BLaER1 treated with 17β-estradiol and CSF1 and Interleukin-3, amounts not matched to agents 10 nM and 100 nM (cell line): ENCODE data around the gene PRDM11.

Source experiments
- H3K27ac ChIP-seq, 11 experiments: shearing (Covaris generic); formaldehyde crosslinking; 2 replicates each; pipeline ENCODE4 v1.8.1; 2022
- H3K27me3 ChIP-seq, 11 experiments: shearing (Covaris generic); formaldehyde crosslinking; 2 replicates each; pipeline ENCODE4 v1.8.1; 2022
- H3K36me3 ChIP-seq, 11 experiments: shearing (Covaris generic); formaldehyde crosslinking; 2 replicates each; pipeline ENCODE4 v1.8.1; 2022
- H3K4me1 ChIP-seq, 10 experiments: shearing (Covaris generic); formaldehyde crosslinking; 2 replicates each; pipeline ENCODE4 v1.8.1; 2022
- H3K4me2 ChIP-seq, 11 experiments: shearing (Covaris generic); formaldehyde crosslinking; 2 replicates each; pipeline ENCODE4 v1.8.1; 2022
- H3K4me3 ChIP-seq, 10 experiments: shearing (Covaris generic); formaldehyde crosslinking; 2 replicates each; pipeline ENCODE4 v1.8.1; 2022
- H3K9ac ChIP-seq, 11 experiments: shearing (Covaris generic); formaldehyde crosslinking; 2 replicates each; pipeline ENCODE4 v1.8.1; 2022
- H3K9me3 ChIP-seq, 11 experiments: shearing (Covaris generic); formaldehyde crosslinking; replicated peaks in 1 of 11; 2 replicates each; pipeline ENCODE4 v1.8.1; 2022
- H4K20me1 ChIP-seq, 11 experiments: shearing (Covaris generic); formaldehyde crosslinking; 2 replicates each; pipeline ENCODE4 v1.8.1; 2022
- Cebpa-rat ChIP-seq, 11 experiments: shearing (Covaris generic); IDR thresholded peaks; 2 replicates each; pipeline ENCODE4 v1.8.1; 2022

Gene PRDM11

GRCh38 chr11:45178890-45179671 lies 32.6 kb downstream of the PRDM11 start:
- Histone ChIP-seq H3K27ac (no peak overlapping the region), H3K4me3 (no peak overlapping the region), H3K27me3 (peaks cover 0 to 5% (median 0%) of the 10 kb centered on the region in 11 experiments; a peak in 2 of 22 replicates), H4K20me1 (peaks cover 0 to 41% (median 15%) of the 10 kb centered on the region in 11 experiments; a peak in 10 of 22 replicates), H3K4me1 (peaks cover 6 to 42% (median 28%) of the 10 kb centered on the region in 10 experiments; a peak in 18 of 20 replicates), H3K9ac (no peak overlapping the region), H3K36me3 (peaks cover 0 to 20% (median 11%) of the 10 kb centered on the region in 11 experiments; a peak in 12 of 22 replicates), H3K4me2 (peak overlapping the region; percentile 87 to 98 (median 95); a peak in 19 of 22 replicates), H3K9me3 (no peaks in the 10 kb centered on the region)
- TF ChIP-seq Cebpa-rat (IDR thresholded peaks at IDR 0.05) = no peak

GRCh38 chr11:45179686-45180178 lies 33.3 kb downstream of the PRDM11 start:
- peaks cover 0 to 26% (median 12%) of the 10 kb centered on the region in 11 experiments; a peak in 12 of 22 replicates for H3K36me3 ChIP-seq
- peak overlapping the region; percentile 60 to 80 (median 76); a peak in 21 of 22 replicates for H3K9ac ChIP-seq
- H3K27ac ChIP-seq = peak overlapping the region in 4 of 11 experiments; percentile 33 to 73 (median 60); a peak in 5 of 22 replicates
- H3K4me2 ChIP-seq = peak overlapping the region; percentile 87 to 98 (median 95)
- H4K20me1 ChIP-seq = peaks cover 0 to 41% (median 15%) of the 10 kb centered on the region in 11 experiments; a peak in 10 of 22 replicates
- H3K4me3 ChIP-seq = peak overlapping the region; percentile 53 to 76 (median 64)
- no peak for TF ChIP-seq Cebpa-rat (IDR thresholded peaks at IDR 0.05)
- H3K4me1 ChIP-seq = peaks cover 6 to 42% (median 28%) of the 10 kb centered on the region in 10 experiments; a peak in 18 of 20 replicates
- no peaks in the 10 kb centered on the region for H3K9me3 ChIP-seq
- H3K27me3 ChIP-seq = peaks cover 0 to 5% (median 0%) of the 10 kb centered on the region in 11 experiments; a peak in 2 of 22 replicates

- peaks cover 6 to 42% (median 28%) of the 10 kb centered on the region in 10 experiments; a peak in 18 of 20 replicates for H3K4me1 ChIP-seq
- peaks cover 0 to 5% (median 0%) of the 10 kb centered on the region in 11 experiments; a peak in 2 of 22 replicates for H3K27me3 ChIP-seq
- H3K9me3 ChIP-seq = no peaks in the 10 kb centered on the region
- H4K20me1 ChIP-seq = peaks cover 0 to 41% (median 19%) of the 10 kb centered on the region in 11 experiments; a peak in 10 of 22 replicates
- TF ChIP-seq Cebpa-rat (IDR thresholded peaks at IDR 0.05) = no peak
- peaks cover 0 to 27% (median 12%) of the 10 kb centered on the region in 11 experiments; a peak in 12 of 22 replicates for H3K36me3 ChIP-seq
- H3K9ac ChIP-seq = peak overlapping the region; percentile 60 to 80 (median 76)
- peak overlapping the region; percentile 53 to 76 (median 64) for H3K4me3 ChIP-seq
- H3K27ac ChIP-seq = peak overlapping the region; percentile 5 to 73 (median 61); a peak in 20 of 22 replicates
- H3K4me2 ChIP-seq = peak overlapping the region; percentile 87 to 98 (median 95)
Measured at GRCh38 chr11:45180179-45180847, 33.9 kb downstream of the PRDM11 start.

GRCh38 chr11:45180848-45181192 lies 34.4 kb downstream of the PRDM11 start:
- H3K4me2 ChIP-seq = peak overlapping the region; percentile 87 to 98 (median 95)
- H3K27ac ChIP-seq = peak overlapping the region; percentile 5 to 73 (median 60); a peak in 19 of 22 replicates
- H4K20me1 ChIP-seq = peaks cover 0 to 44% (median 19%) of the 10 kb centered on the region in 11 experiments; a peak in 10 of 22 replicates
- H3K27me3 ChIP-seq = peaks cover 0 to 5% (median 0%) of the 10 kb centered on the region in 11 experiments; a peak in 2 of 22 replicates
- TF ChIP-seq Cebpa-rat (IDR thresholded peaks at IDR 0.05) = no peak
- peaks cover 0 to 32% (median 12%) of the 10 kb centered on the region in 11 experiments; a peak in 13 of 22 replicates for H3K36me3 ChIP-seq
- peaks cover 6 to 42% (median 28%) of the 10 kb centered on the region in 10 experiments; a peak in 18 of 20 replicates for H3K4me1 ChIP-seq
- peak overlapping the region; percentile 53 to 76 (median 64) for H3K4me3 ChIP-seq
- peak overlapping the region; percentile 60 to 80 (median 76); a peak in 21 of 22 replicates for H3K9ac ChIP-seq
- no peaks in the 10 kb centered on the region for H3K9me3 ChIP-seq

- Histone ChIP-seq H3K27ac (peak overlapping the region in 10 of 11 experiments; percentile 31 to 73 (median 62); a peak in 19 of 22 replicates), H3K9ac (peak overlapping the region; percentile 60 to 80 (median 76); a peak in 21 of 22 replicates), H4K20me1 (peaks cover 0 to 49% (median 19%) of the 10 kb centered on the region in 11 experiments; a peak in 10 of 22 replicates), H3K9me3 (no peaks in the 10 kb centered on the region), H3K36me3 (peaks cover 0 to 37% (median 12%) of the 10 kb centered on the region in 11 experiments; a peak in 13 of 22 replicates), H3K4me2 (peak overlapping the region; percentile 87 to 98 (median 95)), H3K4me1 (peaks cover 6 to 42% (median 28%) of the 10 kb centered on the region in 10 experiments; a peak in 18 of 20 replicates), H3K4me3 (peak overlapping the region; percentile 53 to 76 (median 64)), H3K27me3 (peaks cover 0 to 5% (median 0%) of the 10 kb centered on the region in 11 experiments; a peak in 2 of 22 replicates)
- no peak for TF ChIP-seq Cebpa-rat (IDR thresholded peaks at IDR 0.05)
Measured at GRCh38 chr11:45181193-45181888, 34.9 kb downstream of the PRDM11 start.

GRCh38 chr11:45181889-45182550 lies 35.6 kb downstream of the PRDM11 start:
- Histone ChIP-seq H3K9me3 (no peaks in the 10 kb centered on the region), H3K4me1 (peaks cover 6 to 42% (median 28%) of the 10 kb centered on the region in 10 experiments; a peak in 18 of 20 replicates), H4K20me1 (peaks cover 0 to 56% (median 14%) of the 10 kb centered on the region in 11 experiments; a peak in 10 of 22 replicates), H3K36me3 (peaks cover 0 to 44% (median 14%) of the 10 kb centered on the region in 11 experiments; a peak in 16 of 22 replicates), H3K27me3 (peaks cover 0 to 5% (median 0%) of the 10 kb centered on the region in 11 experiments; a peak in 2 of 22 replicates), H3K4me2 (peak overlapping the region; percentile 87 to 98 (median 95); a peak in 20 of 22 replicates), H3K4me3 (no peak overlapping the region), H3K27ac (no peak overlapping the region), H3K9ac (peak overlapping the region in 1 of 11 experiments; percentile 76; a peak in 1 of 22 replicates)
- no peak for TF ChIP-seq Cebpa-rat (IDR thresholded peaks at IDR 0.05)

GRCh38 chr11:45182902-45183301 lies 36.5 kb downstream of the PRDM11 start:
- Histone ChIP-seq H3K4me3 (no peak overlapping the region), H3K27ac (no peak overlapping the region), H4K20me1 (peaks cover 0 to 54% (median 9%) of the 10 kb centered on the region in 11 experiments; a peak in 9 of 22 replicates), H3K9ac (no peak overlapping the region), H3K4me1 (peaks cover 6 to 42% (median 28%) of the 10 kb centered on the region in 10 experiments; a peak in 18 of 20 replicates), H3K4me2 (peak overlapping the region in 3 of 11 experiments; percentile 10 to 15 (median 12); a peak in 2 of 22 replicates), H3K27me3 (peaks cover 0 to 5% (median 0%) of the 10 kb centered on the region in 11 experiments; a peak in 2 of 22 replicates), H3K9me3 (no peaks in the 10 kb centered on the region), H3K36me3 (peaks cover 0 to 52% (median 21%) of the 10 kb centered on the region in 11 experiments; a peak in 16 of 22 replicates)
- TF ChIP-seq Cebpa-rat (IDR thresholded peaks at IDR 0.05) = no peak
